Measurements from ENCODE around the gene NIN. TPM values are rescaled to one million over a fixed set of nuclear protein-coding genes. Genes with fewer than 3 reads are reported as not detected.

The NIN gene, protein sequence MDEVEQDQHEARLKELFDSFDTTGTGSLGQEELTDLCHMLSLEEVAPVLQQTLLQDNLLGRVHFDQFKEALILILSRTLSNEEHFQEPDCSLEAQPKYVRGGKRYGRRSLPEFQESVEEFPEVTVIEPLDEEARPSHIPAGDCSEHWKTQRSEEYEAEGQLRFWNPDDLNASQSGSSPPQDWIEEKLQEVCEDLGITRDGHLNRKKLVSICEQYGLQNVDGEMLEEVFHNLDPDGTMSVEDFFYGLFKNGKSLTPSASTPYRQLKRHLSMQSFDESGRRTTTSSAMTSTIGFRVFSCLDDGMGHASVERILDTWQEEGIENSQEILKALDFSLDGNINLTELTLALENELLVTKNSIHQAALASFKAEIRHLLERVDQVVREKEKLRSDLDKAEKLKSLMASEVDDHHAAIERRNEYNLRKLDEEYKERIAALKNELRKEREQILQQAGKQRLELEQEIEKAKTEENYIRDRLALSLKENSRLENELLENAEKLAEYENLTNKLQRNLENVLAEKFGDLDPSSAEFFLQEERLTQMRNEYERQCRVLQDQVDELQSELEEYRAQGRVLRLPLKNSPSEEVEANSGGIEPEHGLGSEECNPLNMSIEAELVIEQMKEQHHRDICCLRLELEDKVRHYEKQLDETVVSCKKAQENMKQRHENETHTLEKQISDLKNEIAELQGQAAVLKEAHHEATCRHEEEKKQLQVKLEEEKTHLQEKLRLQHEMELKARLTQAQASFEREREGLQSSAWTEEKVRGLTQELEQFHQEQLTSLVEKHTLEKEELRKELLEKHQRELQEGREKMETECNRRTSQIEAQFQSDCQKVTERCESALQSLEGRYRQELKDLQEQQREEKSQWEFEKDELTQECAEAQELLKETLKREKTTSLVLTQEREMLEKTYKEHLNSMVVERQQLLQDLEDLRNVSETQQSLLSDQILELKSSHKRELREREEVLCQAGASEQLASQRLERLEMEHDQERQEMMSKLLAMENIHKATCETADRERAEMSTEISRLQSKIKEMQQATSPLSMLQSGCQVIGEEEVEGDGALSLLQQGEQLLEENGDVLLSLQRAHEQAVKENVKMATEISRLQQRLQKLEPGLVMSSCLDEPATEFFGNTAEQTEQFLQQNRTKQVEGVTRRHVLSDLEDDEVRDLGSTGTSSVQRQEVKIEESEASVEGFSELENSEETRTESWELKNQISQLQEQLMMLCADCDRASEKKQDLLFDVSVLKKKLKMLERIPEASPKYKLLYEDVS (N-terminal part only)
- total RNA-seq: 27.7 and 28.9 TPM in 2 replicates

GRCh38 chr14:50830932-50831725 lies at the start of gene NIN:
TSS of gene NIN (minus strand) at chr14:50831162. CDS start at chr14:50822056, 9,106 bp downstream.
- no peak for DNase-seq (ENCODE audit: low read depth)
- no peaks in the 10 kb centered on the region for H3K27me3 ChIP-seq (ENCODE audit: control insufficient read depth, insufficient read depth, low read length)
- peak within 1 kb of the TSS; percentile 68 for H3K4me3 ChIP-seq (ENCODE audit: low read depth, low read length)
- TF ChIP-seq, protein P1, sequence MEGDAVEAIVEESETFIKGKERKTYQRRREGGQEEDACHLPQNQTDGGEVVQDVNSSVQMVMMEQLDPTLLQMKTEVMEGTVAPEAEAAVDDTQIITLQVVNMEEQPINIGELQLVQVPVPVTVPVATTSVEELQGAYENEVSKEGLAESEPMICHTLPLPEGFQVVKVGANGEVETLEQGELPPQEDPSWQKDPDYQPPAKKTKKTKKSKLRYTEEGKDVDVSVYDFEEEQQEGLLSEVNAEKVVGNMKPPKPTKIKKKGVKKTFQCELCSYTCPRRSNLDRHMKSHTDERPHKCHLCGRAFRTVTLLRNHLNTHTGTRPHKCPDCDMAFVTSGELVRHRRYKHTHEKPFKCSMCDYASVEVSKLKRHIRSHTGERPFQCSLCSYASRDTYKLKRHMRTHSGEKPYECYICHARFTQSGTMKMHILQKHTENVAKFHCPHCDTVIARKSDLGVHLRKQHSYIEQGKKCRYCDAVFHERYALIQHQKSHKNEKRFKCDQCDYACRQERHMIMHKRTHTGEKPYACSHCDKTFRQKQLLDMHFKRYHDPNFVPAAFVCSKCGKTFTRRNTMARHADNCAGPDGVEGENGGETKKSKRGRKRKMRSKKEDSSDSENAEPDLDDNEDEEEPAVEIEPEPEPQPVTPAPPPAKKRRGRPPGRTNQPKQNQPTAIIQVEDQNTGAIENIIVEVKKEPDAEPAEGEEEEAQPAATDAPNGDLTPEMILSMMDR (IDR thresholded peaks at IDR 0.05; ENCODE audit: insufficient read depth, low read length, poor library complexity, severe bottlenecking): no peak
- no peaks in the 10 kb centered on the region for H3K36me3 ChIP-seq (ENCODE audit: control insufficient read depth, insufficient read depth, low read length)

GRCh38 chr14:50875359-50876070 lies 44.6 kb upstream of the NIN start:
- no peak overlapping the region for H3K4me3 ChIP-seq (ENCODE audit: low read depth, low read length)
- no peaks in the 10 kb centered on the region for H3K36me3 ChIP-seq (ENCODE audit: control insufficient read depth, insufficient read depth, low read length)
- H3K27me3 ChIP-seq (ENCODE audit: control insufficient read depth, insufficient read depth, low read length): peaks cover 11% of the 10 kb centered on the region
- peak; percentile 26 for DNase-seq (ENCODE audit: low read depth)
- TF ChIP-seq, protein P1 (IDR thresholded peaks at IDR 0.05; ENCODE audit: insufficient read depth, low read length, poor library complexity, severe bottlenecking): no peak

DNA sequence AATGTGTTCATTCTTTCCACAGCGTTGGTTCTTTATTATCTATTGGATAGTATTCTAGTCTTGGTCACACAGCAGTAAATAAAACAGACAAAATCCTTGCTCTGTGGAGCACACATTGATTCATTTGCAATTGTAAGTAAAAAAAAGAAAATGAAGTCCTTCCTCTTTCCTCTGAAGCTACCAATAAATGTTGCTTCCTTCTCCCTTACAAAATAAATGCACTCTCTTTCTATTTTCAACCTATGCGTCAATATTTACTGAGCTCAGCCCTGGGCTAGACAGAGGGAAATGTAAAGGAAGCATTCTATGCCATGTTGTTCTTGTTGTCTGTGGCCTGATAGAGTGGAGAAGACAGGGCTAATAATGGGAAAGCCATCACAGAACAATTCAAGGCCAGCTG lies 43.8 kb upstream of the NIN start:
- DNase-seq (ENCODE audit: low read depth): no peak
- Histone ChIP-seq H3K27me3 (ENCODE audit: control insufficient read depth, insufficient read depth, low read length) (peaks cover 11% of the 10 kb centered on the region), H3K4me3 (ENCODE audit: low read depth, low read length) (no peak overlapping the region), H3K36me3 (ENCODE audit: control insufficient read depth, insufficient read depth, low read length) (no peaks in the 10 kb centered on the region)
- TF ChIP-seq, protein P1 (IDR thresholded peaks at IDR 0.05; ENCODE audit: insufficient read depth, low read length, poor library complexity, severe bottlenecking): no peak

GRCh38 chr14:50871914-50872732 lies 41.2 kb upstream of the NIN start, which contains the start of gene ABHD12B:
TSS of gene ABHD12B (plus strand) at chr14:50872053. CDS start at chr14:50872175, 122 bp downstream.
- TF ChIP-seq, protein P1 (IDR thresholded peaks at IDR 0.05; ENCODE audit: insufficient read depth, low read length, poor library complexity, severe bottlenecking): no peak
- DNase-seq (ENCODE audit: low read depth): no peak
- Histone ChIP-seq H3K4me3 (ENCODE audit: low read depth, low read length) (peak within 1 kb of the TSS; percentile 23), H3K36me3 (ENCODE audit: control insufficient read depth, insufficient read depth, low read length) (no peaks in the 10 kb centered on the region), H3K27me3 (ENCODE audit: control insufficient read depth, insufficient read depth, low read length) (peaks cover 11% of the 10 kb centered on the region)
